NCI-H2171 (cell line): Measurements from ENCODE around the gene ACACB.
A peak's percentile ranks its signal among the peaks of the same experiment; 100 is the strongest.
"Not testable (repeated sequence)": the region's sequence is repeated elsewhere in the genome, so short reads cannot be mapped to it uniquely, and the experiment has no call there.

Source experiments
- DNase-seq: peaks from one replicate; lab custom pipeline; 2025; lab: John Stamatoyannopoulos, UW

ACACB gene

DNA sequence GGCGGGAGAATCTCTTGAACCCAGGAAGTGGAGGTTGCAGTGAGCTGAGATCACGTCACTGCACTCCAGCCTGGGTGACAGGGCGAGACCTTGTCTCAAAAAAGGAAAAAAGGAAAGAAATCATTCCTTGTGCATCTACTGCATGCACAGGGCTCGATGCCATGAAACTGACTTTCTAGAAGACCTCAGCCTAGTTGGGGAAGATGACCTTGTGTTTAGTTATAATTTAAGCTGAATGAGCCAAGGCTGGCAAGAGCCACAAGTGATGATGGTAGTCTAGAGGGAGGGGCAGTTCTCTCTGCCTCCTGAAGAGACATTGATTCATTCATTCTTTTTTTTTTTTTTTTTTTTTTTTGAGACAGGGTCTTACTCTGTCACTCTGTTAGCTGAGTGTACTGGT is 24.2 kb downstream of the ACACB start:
- no peak for DNase-seq

DNA sequence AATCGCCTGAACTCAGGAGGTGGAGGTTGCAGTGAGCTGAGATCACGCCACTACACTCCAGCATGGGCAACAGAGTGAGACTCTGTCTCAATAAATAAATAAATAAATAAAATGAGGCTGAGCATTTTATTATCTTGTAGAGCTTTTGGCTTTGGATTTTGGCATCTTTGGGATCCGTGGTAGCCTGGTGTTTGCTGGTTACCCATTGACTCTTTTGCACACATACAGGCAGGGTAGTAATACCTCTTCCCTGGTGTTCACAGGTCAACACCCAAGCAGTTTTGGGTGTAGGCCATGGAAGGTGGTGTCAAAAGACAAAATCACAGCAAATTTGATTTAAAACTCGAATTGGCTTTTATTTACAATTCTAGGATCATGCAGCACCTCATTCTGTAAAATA is 27.8 kb downstream of the ACACB start:
- no peak for DNase-seq

DNA sequence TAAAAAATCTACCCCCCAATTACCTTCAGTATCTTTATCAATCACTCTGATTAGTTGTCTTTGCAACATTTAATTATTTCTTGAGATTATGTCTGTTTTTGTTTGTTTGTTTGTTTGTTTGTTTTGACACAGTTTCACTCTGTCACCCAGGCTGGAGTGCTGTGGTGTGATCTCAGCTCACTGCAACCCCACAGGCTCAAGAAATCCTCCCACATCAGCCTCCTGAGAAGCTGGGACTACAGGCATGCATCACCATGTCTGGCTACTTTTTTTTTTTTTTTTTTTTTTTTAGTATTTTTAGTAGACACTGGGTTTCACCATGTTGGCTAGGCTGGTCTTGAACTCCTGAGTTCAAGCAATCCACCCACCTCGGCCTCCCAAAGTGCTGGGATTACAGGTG is 30.7 kb downstream of the ACACB start:
- not testable (repeated sequence) for DNase-seq

DNA sequence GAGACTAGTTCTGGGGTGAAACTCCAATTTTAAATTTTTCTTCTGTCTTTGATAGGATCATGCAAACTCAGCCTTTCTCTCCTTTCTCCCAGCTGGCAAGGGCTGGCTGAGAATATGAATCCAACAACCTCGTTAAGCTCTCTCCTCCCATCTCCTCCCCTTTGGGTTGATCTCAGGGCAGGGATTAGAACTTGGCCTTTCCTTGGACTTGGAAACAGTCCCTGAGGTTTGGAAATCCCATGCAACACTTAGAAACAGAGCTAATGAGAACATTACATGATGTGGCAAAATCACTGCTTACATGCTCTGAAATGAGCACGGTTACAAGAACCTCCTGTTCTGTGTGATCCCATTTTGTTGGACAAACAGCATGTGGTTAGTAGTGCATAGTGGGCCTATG is 31.6 kb downstream of the ACACB start:
- no peak for DNase-seq

DNA sequence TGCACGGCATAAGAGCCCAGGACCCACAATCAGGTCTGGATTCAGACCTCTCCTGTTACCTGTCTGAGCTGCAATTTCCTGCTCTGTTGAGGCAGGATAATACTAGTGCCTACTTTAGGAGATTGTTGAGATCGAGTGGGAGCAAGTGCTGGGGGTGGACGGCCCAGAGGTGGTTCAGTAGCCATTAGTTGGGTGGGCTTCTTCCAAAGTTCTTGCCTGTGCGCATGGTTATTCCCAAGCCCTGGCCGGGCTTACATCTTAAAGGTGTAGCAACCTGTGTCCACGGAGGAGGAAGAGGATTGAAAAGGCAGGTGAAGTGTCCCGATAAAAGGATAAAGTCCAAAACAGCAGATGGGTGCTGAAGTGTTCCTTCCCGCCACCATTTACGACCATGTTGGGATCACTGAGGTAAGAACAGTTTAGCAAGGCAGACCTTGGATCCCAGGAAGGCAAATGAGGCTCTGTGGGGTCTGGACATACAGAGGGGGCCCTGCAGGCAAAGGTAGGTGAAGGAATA is 33.8 kb downstream of the ACACB start:
- no peak for DNase-seq

DNA sequence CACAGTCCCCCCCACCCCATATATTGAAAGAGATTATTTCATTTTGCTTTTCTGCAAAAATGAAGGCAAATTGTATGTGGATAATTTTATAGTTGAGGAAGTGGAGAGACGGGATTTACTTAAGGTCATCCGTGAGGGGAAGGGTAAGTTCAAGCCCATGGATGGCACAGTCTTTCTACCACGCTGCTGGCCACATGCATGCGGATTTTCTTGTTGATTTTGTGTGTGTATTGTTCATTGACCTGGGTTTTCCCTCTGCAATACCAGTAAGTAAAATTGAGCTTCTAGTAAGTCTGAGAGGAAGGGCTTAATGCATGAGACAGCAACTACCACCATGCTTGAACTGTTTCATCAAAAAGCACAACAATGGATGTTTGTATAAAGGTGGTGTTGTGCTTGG is 35.1 kb downstream of the ACACB start:
- DNase-seq: no peak

DNA sequence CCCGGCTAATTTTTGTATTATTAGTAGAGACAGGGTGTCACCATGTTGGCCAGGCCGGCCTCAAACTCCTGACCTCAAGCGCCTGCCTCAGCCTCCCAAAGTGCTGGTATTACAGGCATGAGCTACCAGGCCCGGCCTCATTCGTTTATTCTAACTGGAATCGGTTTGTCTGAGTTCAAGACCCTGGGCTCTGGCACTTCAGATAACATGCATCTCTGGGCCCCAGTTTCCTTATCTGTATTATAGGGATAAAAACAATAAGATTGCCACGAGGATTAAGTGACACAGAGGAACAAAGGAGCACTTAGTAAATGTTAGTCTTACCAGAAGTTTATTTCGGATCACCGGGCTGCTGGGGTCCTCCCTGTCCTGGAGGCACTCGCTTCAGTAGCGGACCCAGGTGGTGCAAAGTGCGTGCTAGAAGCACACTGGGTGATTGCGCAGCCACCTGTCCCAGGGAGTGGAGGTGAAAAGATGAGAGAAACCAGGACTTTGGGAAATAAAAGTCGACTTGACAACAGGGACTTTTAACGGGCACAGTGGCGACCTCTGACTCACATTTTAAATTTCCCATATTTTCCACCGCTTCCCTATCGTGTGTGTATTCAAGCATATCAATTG is 37.5 kb downstream of the ACACB start:
- DNase-seq: no peak

DNA sequence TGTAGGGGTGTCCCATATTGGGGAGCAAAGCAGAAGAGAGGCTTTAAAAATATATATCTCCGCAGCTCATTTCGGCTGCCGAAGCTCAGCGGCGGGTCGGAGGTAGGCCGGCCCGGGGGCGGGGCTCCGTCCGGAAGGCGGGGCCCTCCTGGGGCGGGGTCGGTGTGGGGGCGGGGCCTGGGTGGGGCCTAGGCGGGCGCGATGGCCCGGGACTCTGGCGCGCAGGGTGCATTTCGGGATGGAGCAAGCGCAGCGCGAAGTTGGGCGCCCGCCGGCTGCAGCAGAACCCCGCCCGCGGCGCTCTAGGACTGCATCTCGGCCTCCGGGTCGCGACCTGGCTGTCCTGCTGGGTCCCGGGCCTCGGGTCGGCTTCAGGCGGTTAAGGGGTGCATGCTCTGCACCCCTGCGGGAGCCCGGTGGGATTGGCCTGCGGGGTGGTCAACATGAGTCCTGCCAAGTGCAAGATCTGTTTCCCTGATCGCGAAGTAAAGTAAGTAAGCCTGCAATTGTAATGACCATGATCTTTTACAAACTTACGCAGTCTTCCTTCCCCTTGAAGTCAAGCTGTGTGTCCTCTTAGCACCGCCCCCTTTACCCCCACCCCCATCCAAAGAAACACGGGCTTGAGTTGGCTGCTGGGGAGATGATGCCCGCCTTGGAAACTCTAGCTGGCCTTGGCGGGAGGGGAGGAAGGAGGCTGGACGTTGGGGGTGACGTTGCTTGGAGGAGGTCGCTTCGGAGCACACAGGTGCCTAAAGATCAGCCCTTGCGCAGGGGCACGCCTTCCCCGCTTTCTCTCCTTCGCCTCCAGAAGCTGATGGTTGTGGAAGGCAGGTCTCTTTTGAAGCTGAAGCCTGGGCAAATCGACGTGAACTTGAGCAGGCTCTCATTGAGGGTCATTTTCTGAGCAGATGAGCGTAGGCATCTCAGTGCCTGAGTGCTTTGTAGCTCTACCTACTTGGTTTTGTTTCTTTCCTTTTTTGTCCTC is 38.4 kb downstream of the ACACB start:
- peak; percentile 74 for DNase-seq

DNA sequence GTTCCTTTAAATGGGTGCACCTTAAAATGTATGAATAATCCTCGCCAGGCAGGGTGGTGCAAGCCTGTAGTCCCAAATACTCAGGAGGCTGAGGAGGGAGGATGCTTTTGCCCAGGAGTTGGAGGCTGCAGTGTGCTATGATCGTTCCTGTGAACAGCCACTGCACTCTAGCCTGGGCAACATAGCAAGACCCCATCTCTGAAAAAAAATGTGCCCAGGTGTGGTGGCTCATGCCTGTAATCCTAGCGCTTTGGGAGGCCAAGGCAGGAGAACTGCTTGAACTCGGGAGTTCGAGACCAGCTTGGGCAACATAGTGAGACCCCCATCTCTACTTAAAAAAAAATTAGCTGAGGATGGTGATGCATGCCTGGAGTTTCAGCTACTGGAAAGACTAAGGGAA is 39.6 kb downstream of the ACACB start:
- no peak for DNase-seq

DNA sequence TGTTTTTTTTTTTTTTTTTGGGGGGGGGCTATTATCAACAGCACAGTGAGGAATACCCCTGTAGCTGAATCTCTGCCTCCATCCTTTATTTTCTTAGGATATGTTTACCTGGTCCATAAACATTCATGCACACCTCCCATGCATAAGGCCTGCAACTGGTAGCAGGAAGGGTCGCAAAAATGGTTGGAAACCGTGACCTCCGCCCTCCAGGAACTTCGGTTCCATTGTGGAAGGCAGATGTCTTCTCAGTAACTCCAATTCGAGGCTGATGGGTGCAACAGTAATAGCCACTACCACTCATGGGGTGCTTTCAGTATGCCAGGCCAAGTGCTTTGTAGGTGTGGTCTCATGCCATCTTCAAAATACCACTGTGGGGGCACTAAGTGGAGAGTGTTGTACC is 40.2 kb downstream of the ACACB start:
- DNase-seq: no peak

DNA sequence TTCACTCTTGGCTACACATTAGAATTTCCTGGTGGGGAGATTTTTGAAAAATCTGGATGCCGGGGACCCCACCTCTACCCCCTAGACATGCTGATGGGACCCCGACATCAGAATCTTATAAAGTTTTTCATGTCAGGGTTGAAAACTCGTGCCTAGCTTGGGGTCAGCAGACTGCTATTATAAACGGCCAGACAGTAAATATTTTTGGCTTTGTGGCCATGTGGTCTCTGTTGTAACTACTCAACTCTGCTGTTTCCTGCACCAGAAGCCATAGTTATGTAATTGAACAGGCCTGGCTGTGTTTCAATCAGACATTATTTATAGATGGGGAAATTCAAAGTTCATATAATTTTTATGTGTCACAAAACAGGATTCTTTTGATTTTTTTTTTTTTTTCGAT is 41.6 kb downstream of the ACACB start:
- DNase-seq: no peak

DNA sequence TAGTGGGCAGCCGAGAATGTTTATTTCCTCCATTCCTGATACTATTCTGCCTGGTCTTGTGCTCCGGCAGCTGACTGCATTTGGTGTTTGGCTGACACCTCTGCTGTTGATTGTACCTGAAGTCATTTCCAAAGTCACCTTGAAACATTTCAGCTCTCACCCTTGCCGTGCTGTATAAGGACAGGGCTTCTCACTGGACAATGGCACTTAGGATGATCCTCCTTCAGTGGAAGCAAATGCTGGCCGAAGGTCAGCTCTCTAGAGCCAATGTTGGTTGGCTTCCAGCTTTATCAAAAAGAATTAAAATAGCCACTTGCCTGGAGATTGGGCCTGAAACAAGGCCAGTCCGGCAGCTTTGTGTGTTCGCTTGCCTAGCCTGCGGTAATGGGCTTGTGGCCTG is 44.0 kb downstream of the ACACB start:
- DNase-seq: no peak

DNA sequence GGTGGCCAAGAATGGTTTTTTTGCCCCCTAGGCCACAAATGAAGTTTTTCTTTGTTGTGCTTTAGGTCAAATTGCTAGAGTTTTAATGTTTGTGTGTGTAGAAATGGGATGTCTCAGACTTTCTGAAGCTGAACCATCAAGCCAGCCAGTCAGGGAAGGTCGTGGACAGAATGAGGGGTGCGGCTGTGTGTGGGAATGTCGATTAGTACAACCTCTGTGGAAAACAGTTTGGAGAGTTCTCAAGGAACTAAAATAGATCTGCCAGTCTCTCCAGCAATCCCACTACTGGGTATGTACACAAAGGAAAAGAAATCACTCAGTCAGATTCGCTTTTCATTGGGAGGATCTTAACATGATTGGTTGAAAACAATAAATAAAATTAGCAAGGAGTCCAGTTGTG is 44.5 kb downstream of the ACACB start:
- no peak for DNase-seq

DNA sequence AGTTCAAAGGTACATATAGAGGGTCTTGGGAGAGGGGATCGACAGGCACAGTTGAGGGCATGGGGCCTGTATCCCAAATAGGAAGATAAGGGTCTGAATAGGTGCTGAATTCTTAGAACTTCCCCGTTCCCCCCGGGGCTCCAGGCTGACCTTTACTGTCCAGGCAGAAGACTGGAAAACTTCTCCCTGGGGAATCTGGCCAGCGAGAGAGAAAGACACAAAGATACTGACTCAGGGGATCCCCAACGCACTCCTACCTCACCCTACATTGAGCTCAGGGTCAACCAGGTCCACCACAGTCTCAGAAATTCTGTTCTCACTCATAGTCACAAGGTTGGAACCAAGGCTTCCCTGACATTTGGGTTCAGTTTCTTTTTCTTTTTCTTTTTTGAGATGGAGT is 46.2 kb downstream of the ACACB start:
- no peak for DNase-seq

DNA sequence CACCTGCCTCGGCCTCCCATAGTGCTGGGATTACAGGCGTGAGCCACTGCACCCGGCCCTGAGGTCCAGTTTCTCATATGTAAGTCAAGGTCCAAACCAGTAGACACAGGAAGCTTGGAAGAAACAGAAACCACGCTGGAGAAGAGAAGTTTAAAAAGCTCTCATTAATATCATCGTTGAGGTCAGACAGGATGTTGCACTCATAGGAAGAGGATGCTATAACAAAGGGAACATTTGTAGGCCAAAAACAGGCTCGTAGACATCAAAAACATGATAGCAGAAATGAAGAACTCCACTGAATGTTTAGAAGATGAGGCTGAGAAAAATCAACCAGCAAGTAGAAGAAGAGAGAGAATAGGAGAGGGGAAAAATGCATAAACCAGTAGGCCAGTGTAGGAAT is 46.8 kb downstream of the ACACB start:
- no peak for DNase-seq

DNA sequence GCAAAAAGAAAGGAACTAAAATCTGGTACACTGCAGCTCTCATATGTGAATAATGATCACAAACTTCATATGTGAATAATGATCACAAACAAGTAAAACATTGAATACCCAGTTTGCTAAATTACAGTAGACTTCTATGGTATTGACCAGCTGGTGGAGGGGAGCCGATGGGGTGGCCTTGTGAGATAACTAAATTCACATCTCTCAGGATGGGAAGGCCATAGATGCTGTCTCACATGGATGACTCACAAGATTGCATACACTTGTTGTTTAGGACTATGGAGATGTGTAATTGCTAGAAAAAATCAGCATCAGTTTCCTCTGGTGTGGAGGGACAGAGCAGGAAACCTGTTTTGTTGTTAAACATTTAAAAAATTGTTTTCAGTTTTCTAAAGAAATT is 49.2 kb downstream of the ACACB start:
- DNase-seq: no peak

DNA sequence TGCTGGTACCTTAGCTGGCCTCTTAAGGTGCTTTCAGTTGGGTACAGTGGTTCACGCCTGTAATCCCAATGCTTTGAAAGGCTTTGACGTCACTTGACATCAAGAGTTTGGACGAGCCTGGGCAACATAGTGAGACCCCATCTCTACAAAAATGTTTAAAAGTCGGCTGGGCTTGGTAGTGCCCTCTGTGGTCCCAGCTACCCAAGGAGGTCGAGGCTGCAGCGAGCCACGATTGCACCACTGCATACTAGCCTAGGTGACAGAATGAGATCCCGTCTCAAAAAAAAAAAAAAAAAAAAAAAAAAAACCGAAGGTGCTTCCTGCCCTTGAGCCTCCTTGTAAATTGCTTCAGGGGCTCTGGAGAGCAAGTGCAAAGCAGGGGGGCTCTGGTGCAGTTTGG is 50.0 kb downstream of the ACACB start:
- no peak for DNase-seq

DNA sequence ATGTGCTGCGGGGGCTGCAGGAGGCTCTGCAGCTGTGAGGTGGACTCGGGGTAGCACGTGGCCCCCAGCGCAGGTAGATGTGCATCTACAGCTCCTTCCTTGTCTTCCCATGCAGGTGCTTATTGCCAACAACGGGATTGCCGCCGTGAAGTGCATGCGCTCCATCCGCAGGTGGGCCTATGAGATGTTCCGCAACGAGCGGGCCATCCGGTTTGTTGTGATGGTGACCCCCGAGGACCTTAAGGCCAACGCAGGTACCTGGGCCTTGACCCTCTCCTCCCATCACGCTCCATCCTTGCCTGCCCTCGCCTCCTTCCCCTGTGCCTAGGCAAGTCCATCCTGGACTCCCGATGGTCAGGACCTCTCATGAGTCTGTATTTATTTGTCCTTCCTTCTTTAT is 51.4 kb downstream of the ACACB start:
- DNase-seq: no peak

DNA sequence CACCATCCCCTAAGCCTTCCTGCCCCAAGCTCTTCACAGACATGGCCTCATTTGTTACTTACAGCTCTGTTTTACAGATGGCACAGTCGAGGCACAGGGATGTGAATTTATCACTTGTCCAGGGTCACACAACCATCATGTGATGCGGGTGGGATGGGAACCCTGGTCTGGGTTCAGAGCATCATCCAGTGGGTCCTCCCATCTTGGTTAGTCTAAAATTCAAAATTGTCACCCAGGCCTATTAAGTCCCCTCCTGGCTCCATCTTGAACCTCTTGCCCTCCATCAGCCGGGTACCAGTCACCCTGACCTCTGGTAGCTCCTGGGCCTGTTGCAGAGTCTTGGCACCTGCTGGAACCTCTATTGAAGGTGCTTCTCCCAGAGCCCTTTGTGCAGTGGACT is 52.9 kb downstream of the ACACB start:
- no peak for DNase-seq

DNA sequence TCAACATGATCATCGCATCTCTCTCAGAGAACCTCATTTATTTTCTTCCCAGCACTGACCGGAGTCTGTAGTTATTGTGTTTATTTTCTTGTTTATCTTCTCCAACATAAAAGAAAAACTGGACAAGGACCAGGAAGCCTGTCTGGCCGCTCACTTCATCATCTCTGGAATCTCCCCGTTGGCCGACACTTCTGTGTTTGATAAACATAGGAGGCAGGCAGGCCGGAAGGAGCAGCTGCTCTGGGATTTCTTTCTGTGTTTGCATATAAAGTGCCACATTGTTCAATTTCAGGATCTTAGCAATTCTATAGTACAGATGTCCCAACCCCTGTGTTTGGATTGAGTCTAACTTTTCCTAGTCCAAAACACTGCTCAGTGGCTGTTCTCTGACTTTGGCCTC is 53.3 kb downstream of the ACACB start:
- DNase-seq: no peak

DNA sequence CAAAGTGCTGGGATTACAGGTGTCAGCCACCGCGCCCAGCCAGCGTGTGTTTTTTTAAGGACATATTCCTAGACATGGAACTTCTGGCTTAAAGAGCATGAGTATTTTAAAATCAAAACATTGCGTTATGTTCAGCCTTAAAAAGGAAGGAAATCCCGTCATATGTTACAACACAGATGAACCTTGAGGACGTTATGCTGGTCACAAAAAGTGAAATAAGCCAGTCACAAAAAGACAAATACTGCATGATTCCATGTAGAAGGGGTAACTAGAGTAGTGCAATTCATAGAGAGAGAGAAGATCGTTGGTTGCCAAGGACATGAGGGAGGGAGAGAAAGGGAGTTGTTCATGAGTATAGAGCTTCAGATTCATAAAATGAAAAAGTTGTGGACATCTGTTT is 53.9 kb downstream of the ACACB start:
- DNase-seq: no peak

DNA sequence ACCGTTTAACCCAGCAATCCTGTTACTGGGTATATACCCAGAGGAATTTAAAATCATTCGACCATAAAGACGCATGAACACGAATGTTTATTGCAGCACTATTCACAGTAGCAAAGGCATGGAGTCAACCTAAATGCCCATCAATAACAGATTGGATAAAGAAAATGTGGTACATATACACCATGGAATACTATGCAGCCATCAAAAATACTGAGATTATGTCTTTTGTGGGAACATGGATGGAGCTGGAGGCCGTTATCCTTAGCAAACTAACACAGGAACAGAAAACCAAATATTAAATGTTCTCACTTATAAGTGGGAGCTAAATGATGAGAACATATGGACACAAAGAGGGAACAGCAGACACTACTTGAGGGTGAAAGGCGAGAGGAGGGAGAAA is 56.4 kb downstream of the ACACB start:
- not testable (repeated sequence) for DNase-seq

DNA sequence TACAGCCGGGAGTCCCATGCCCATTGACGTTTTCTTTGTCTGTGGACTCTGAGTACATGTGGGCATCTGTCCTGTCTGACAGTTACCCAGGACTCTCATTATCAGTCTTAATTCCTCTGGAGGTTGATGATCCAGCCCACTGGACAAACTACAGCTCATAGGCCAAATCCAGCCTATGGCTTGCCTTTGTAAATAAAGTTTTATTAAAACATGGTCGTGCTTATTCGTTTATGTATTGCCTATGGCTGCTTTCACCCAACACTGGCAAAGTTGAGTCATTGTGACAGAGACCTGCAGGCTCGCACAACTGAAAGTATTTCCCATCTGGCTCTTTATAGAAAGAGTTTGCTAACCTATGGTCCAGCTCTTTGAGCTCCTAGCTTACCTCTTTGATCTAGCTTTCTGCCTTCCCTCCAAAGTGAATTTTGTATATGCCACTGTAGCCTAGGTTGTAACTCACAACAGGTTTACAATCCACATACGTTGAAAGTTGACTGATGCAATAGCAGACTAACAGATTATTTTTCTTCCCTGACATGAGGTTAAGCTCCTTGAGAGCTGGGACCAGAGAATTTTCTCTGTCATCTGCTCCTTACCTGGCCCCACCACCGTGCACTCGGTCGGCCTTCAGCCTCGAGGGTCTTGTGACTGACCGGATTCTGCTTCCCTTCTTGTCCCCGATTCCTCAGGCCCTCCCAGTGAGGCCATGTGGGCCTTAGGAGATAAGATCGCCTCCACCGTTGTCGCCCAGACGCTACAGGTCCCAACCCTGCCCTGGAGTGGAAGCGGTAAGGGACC is 57.3 kb downstream of the ACACB start:
- DNase-seq: no peak
